Activated naive CD8-positive, alpha-beta T cell treated with anti-CD3 and anti-CD28 coated beads, Interleukin-2, amount 50 U/mL, for 24 hours (primary cell): Measurements from ENCODE around the gene RAP1GAP2.
"Not testable (repeated sequence)": the region's sequence is repeated elsewhere in the genome, so short reads cannot be mapped to it uniquely, and the experiment has no call there.

Experiments used
- ATAC-seq: fragments of 150-1000 bp; cut with Tn5 transposase; one replicate; pipeline ENCODE4 v1.10.0; 2021
- DNase-seq: peaks from one replicate; pipeline ENCODE4 v3.0.0; 2021
- H3K27ac Mint-ChIP-seq: one replicate; pipeline ENCODE4 v1.8.0; 2021; ENCODE audit warnings: mild to moderate bottlenecking, mixed read lengths
- H3K27me3 Mint-ChIP-seq: one replicate; pipeline ENCODE4 v1.8.0; 2021; ENCODE audit warnings: mixed read lengths
- H3K36me3 Mint-ChIP-seq: one replicate; pipeline ENCODE4 v1.8.0; 2021; ENCODE audit warnings: low read depth, mixed read lengths
- H3K4me1 Mint-ChIP-seq: one replicate; pipeline ENCODE4 v1.8.0; 2021; ENCODE audit warnings: mixed read lengths
- H3K4me3 Mint-ChIP-seq: one replicate; pipeline ENCODE4 v1.8.0; 2021; ENCODE audit warnings: mild to moderate bottlenecking, moderate library complexity, mixed read lengths
- H3K9me3 Mint-ChIP-seq: one replicate; pipeline ENCODE4 v1.8.0; 2021; ENCODE audit warnings: mixed read lengths

RAP1GAP2 gene

GRCh38 chr17:3022197-3022596, 226.0 kb downstream of the RAP1GAP2 start:
- DNase-seq = no peak
- no peak for ATAC-seq
- Mint-ChIP-seq H3K4me1 (no peaks in the 10 kb centered on the region), H3K9me3 (peaks cover 21% of the 10 kb centered on the region), H3K27me3 (no peaks in the 10 kb centered on the region), H3K27ac (no peak overlapping the region), H3K36me3 (peaks cover 34% of the 10 kb centered on the region), H3K4me3 (no peak overlapping the region)

- ATAC-seq (no peak), DNase-seq (no peak)
- Mint-ChIP-seq H3K9me3 (peaks cover 21% of the 10 kb centered on the region), H3K36me3 (peaks cover 34% of the 10 kb centered on the region), H3K4me3 (no peak overlapping the region), H3K27me3 (no peaks in the 10 kb centered on the region), H3K4me1 (no peaks in the 10 kb centered on the region), H3K27ac (no peak overlapping the region)
These were observed 228.1 kb downstream of the RAP1GAP2 start for GRCh38 chr17:3024346-3024745.

- H3K4me3 Mint-ChIP-seq = no peak overlapping the region
- no peak for ATAC-seq
- no peaks in the 10 kb centered on the region for H3K27me3 Mint-ChIP-seq
- H3K4me1 Mint-ChIP-seq = no peaks in the 10 kb centered on the region
- peaks cover 30% of the 10 kb centered on the region for H3K36me3 Mint-ChIP-seq
- peaks cover 21% of the 10 kb centered on the region for H3K9me3 Mint-ChIP-seq
- no peak for DNase-seq
- H3K27ac Mint-ChIP-seq = no peak overlapping the region
These were observed 229.3 kb downstream of the RAP1GAP2 start for GRCh38 chr17:3025421-3026124.

- Mint-ChIP-seq H3K36me3 (peaks cover 22% of the 10 kb centered on the region), H3K4me1 (no peaks in the 10 kb centered on the region), H3K9me3 (peaks cover 21% of the 10 kb centered on the region), H3K4me3 (no peak overlapping the region), H3K27me3 (no peaks in the 10 kb centered on the region), H3K27ac (no peak overlapping the region)
- ATAC-seq = no peak
- DNase-seq = no peak
These were observed 230.1 kb downstream of the RAP1GAP2 start for GRCh38 chr17:3026125-3026855.

- Mint-ChIP-seq H3K9me3 (peaks cover 17% of the 10 kb centered on the region), H3K4me3 (no peak overlapping the region), H3K36me3 (peaks cover 15% of the 10 kb centered on the region), H3K27ac (no peak overlapping the region), H3K4me1 (no peaks in the 10 kb centered on the region), H3K27me3 (no peaks in the 10 kb centered on the region)
- DNase-seq (no peak), ATAC-seq (no peak)
These were observed 230.9 kb downstream of the RAP1GAP2 start for GRCh38 chr17:3026856-3027751.

GRCh38 chr17:3027786-3028532, 231.7 kb downstream of the RAP1GAP2 start:
- peaks cover 8% of the 10 kb centered on the region for H3K9me3 Mint-ChIP-seq
- H3K4me1 Mint-ChIP-seq = no peaks in the 10 kb centered on the region
- H3K36me3 Mint-ChIP-seq = peaks cover 8% of the 10 kb centered on the region
- no peaks in the 10 kb centered on the region for H3K27me3 Mint-ChIP-seq
- no peak overlapping the region for H3K4me3 Mint-ChIP-seq
- DNase-seq = no peak
- ATAC-seq = no peak
- H3K27ac Mint-ChIP-seq = no peak overlapping the region

- ATAC-seq = no peak
- Mint-ChIP-seq H3K4me3 (no peak overlapping the region), H3K27ac (no peak overlapping the region), H3K4me1 (no peaks in the 10 kb centered on the region), H3K9me3 (no peaks in the 10 kb centered on the region), H3K27me3 (no peaks in the 10 kb centered on the region), H3K36me3 (no peaks in the 10 kb centered on the region)
- no peak for DNase-seq
These were observed 233.1 kb downstream of the RAP1GAP2 start for GRCh38 chr17:3029213-3029913.

GRCh38 chr17:3030096-3030495, 233.9 kb downstream of the RAP1GAP2 start:
- Mint-ChIP-seq H3K4me1 (no peaks in the 10 kb centered on the region), H3K4me3 (no peak overlapping the region), H3K9me3 (no peaks in the 10 kb centered on the region), H3K27ac (no peak overlapping the region), H3K36me3 (no peaks in the 10 kb centered on the region), H3K27me3 (no peaks in the 10 kb centered on the region)
- DNase-seq = no peak
- ATAC-seq = no peak

GRCh38 chr17:3030852-3031470, 234.7 kb downstream of the RAP1GAP2 start:
- ATAC-seq, H3K9me3 Mint-ChIP-seq, H3K4me1 Mint-ChIP-seq, H3K27ac Mint-ChIP-seq, DNase-seq, H3K27me3 Mint-ChIP-seq, H3K4me3 Mint-ChIP-seq, H3K36me3 Mint-ChIP-seq: not testable (repeated sequence)

- ATAC-seq = no peak
- Mint-ChIP-seq H3K4me1 (no peaks in the 10 kb centered on the region), H3K27ac (no peak overlapping the region), H3K4me3 (no peak overlapping the region), H3K9me3 (no peaks in the 10 kb centered on the region), H3K36me3 (no peaks in the 10 kb centered on the region), H3K27me3 (no peaks in the 10 kb centered on the region)
- DNase-seq = no peak
These were observed 236.3 kb downstream of the RAP1GAP2 start for GRCh38 chr17:3032258-3033247.

GRCh38 chr17:3033248-3033640, 237.0 kb downstream of the RAP1GAP2 start:
- no peak overlapping the region for H3K4me3 Mint-ChIP-seq
- ATAC-seq (no peak), DNase-seq (no peak)
- H3K27me3 Mint-ChIP-seq = no peaks in the 10 kb centered on the region
- no peak overlapping the region for H3K27ac Mint-ChIP-seq
- no peaks in the 10 kb centered on the region for H3K36me3 Mint-ChIP-seq
- H3K9me3 Mint-ChIP-seq = no peaks in the 10 kb centered on the region
- no peaks in the 10 kb centered on the region for H3K4me1 Mint-ChIP-seq

- no peaks in the 10 kb centered on the region for H3K36me3 Mint-ChIP-seq
- H3K4me3 Mint-ChIP-seq = no peak overlapping the region
- H3K4me1 Mint-ChIP-seq = no peaks in the 10 kb centered on the region
- H3K27me3 Mint-ChIP-seq = no peaks in the 10 kb centered on the region
- no peak for ATAC-seq
- DNase-seq = no peak
- H3K9me3 Mint-ChIP-seq = no peaks in the 10 kb centered on the region
- no peak overlapping the region for H3K27ac Mint-ChIP-seq
These were observed 237.7 kb downstream of the RAP1GAP2 start for GRCh38 chr17:3033741-3034577.
